GM19023 (cell line): ENCODE data around the gene HOMER1.

ENCODE experiments used
- ATAC-seq: cut with Tn5 transposase; IDR thresholded peaks from one replicate; pipeline ENCODE4 v1.9.1; 2021; ENCODE audit warnings: mild to moderate bottlenecking, moderate library complexity; ENCODE audit not compliant: unreplicated experiment

HOMER1 gene

GRCh38 chr5:79490323-79490936 lies 23.5 kb downstream of the HOMER1 start:
- no peak for ATAC-seq

- no peak for ATAC-seq
Measured at GRCh38 chr5:79489773-79490172, 24.2 kb downstream of the HOMER1 start.

- no peak for ATAC-seq
Measured at GRCh38 chr5:79488775-79489174, 25.2 kb downstream of the HOMER1 start.

GRCh38 chr5:79488058-79488457 lies 25.9 kb downstream of the HOMER1 start:
- no peak for ATAC-seq

- ATAC-seq, result no peak
Measured at GRCh38 chr5:79487251-79487650, 26.7 kb downstream of the HOMER1 start.

GRCh38 chr5:79486116-79486515 lies 27.8 kb downstream of the HOMER1 start:
- ATAC-seq, result no peak

- ATAC-seq, result no peak
Measured at GRCh38 chr5:79484731-79485130, 29.2 kb downstream of the HOMER1 start.

GRCh38 chr5:79481574-79481973 lies 32.4 kb downstream of the HOMER1 start:
- no peak for ATAC-seq

- no peak for ATAC-seq
Measured at GRCh38 chr5:79480991-79481390, 32.9 kb downstream of the HOMER1 start.

GRCh38 chr5:79475152-79475466 lies 38.8 kb downstream of the HOMER1 start:
- ATAC-seq, result no peak

GRCh38 chr5:79474367-79475151 lies 39.4 kb downstream of the HOMER1 start:
- ATAC-seq, result no peak

- no peak for ATAC-seq
Measured at GRCh38 chr5:79471556-79471955, 42.4 kb downstream of the HOMER1 start.

GRCh38 chr5:79464695-79465332 lies 49.1 kb downstream of the HOMER1 start:
- no peak for ATAC-seq

- no peak for ATAC-seq
Measured at GRCh38 chr5:79464278-79464677, 49.7 kb downstream of the HOMER1 start.

- no peak for ATAC-seq
Measured at GRCh38 chr5:79459626-79460025, 54.3 kb downstream of the HOMER1 start.

GRCh38 chr5:79456890-79457583 lies 56.9 kb downstream of the HOMER1 start:
- no peak for ATAC-seq

- no peak for ATAC-seq
Measured at GRCh38 chr5:79456400-79456799, 57.5 kb downstream of the HOMER1 start.

- ATAC-seq, result no peak
Measured at GRCh38 chr5:79454043-79454442, 59.9 kb downstream of the HOMER1 start.

GRCh38 chr5:79448336-79448735 lies 65.6 kb downstream of the HOMER1 start:
- ATAC-seq, result no peak

GRCh38 chr5:79436821-79437220 lies 77.1 kb downstream of the HOMER1 start:
- ATAC-seq, result no peak

GRCh38 chr5:79436224-79436623 lies 77.7 kb downstream of the HOMER1 start:
- ATAC-seq, result no peak

GRCh38 chr5:79430196-79430595 lies 83.7 kb downstream of the HOMER1 start:
- no peak for ATAC-seq
